Kidney (tissue), 14 donors: ENCODE results near the gene NDUFS2. TPM values are rescaled to one million over a fixed set of nuclear protein-coding genes. Genes with fewer than 3 reads are reported as not detected.

Source experiments
- DNase-seq, 5 donors: peaks; one replicate each; pipeline ENCODE4 v3.0.0-alpha.2; 2013 to 2020
- FAIRE-seq: peaks from 2 replicates; lab custom pipeline; 2012; peaks lifted over from hg19 to GRCh38; lab: Jason Lieb, UNC
- H3K27ac ChIP-seq, 2 donors: one replicate each; pipeline ENCODE4 v1.7.0; 2013; ENCODE audit warnings: low read depth in 2 of 2, low read length in 2 of 2, inconsistent platforms in 1 of 2
- H3K27me3 ChIP-seq: one replicate; pipeline ENCODE4 v1.7.1; 2013; ENCODE audit warnings: low read length, inconsistent platforms; ENCODE audit not compliant: control insufficient read depth, insufficient read depth
- H3K36me3 ChIP-seq, 3 donors: one replicate each; pipeline versions ENCODE4 v1.7.0 to v1.7.1; 2013; ENCODE audit warnings: low read length in 3 of 3, control low read depth in 1 of 3, inconsistent platforms in 1 of 3; ENCODE audit not compliant: insufficient read depth in 3 of 3, control insufficient read depth in 2 of 3
- H3K4me1 ChIP-seq, 3 donors: one replicate each; pipeline versions ENCODE4 v1.7.0 to v1.7.1; 2013; ENCODE audit warnings: low read length in 3 of 3, inconsistent platforms in 1 of 3, low read depth in 1 of 3; ENCODE audit not compliant: control insufficient read depth in 2 of 3, insufficient read depth in 2 of 3
- H3K4me3 ChIP-seq, 3 donors: one replicate each; pipeline versions ENCODE4 v1.7.0 to v1.8.1; 2013; ENCODE audit warnings: low read length in 3 of 3, control low read depth in 1 of 3, inconsistent platforms in 1 of 3
- H3K9ac ChIP-seq, 3 donors: one replicate each; pipeline versions ENCODE4 v1.7.0 to v1.7.1; 2013; ENCODE audit warnings: low read length in 3 of 3, control low read depth in 1 of 3, inconsistent platforms in 1 of 3
- H3K9me3 ChIP-seq, 3 donors: one replicate each; pipeline versions ENCODE4 v1.7.0 to v1.7.1; 2013; ENCODE audit warnings: low read length in 3 of 3, control low read depth in 1 of 3, inconsistent platforms in 1 of 3; ENCODE audit not compliant: control insufficient read depth in 2 of 3, insufficient read depth in 1 of 3
- intact Hi-C: fragments of 100-400 bp; cut with DNase I; formaldehyde crosslinking; loops from one replicate; pipeline ENCODE4 v1.11.1; 2022
- polyA plus RNA-seq: library from polyadenylated mRNA; stranded (reverse); fragments of 350-450 nt; fragmentation: Illumina TruSeq; extraction: RNeasy Lipid Tissue Mini Kit (QIAGEN cat#74804); gene quantifications from one replicate; pipeline ENCODE4 v1.2.3, GENCODE V29; 2014; ENCODE audit warnings: low read depth, low replicate concordance; ENCODE audit not compliant: insufficient read depth
- total RNA-seq: library from RNA; stranded (reverse); fragmentation: NEBNext Ultra II Directional; extraction: Animal tissue kit (Norgen Biotek cat#: 25700); gene quantifications from one replicate; pipeline ENCODE4 v1.2.1, GENCODE V29; 2021
- TF ChIP-seq, protein P1 (sequence below): IDR thresholded peaks from 3 replicates; pipeline ENCODE4 v1.5.1; 2012; ENCODE audit warnings: mild to moderate bottlenecking, moderate library complexity, borderline replicate concordance; ENCODE audit not compliant: insufficient read depth; ENCODE audit errors: extremely low read depth
- donor health status: control.
- donor health status: control.
- donor health status: control.
- donor health status: control.
- donor health status: control.
- donor health status: DM: yes; HTN: yes; CAD: no.
- donor health status: Normal renal cell carcinoma (clear cell type).

NDUFS2 gene
- total and polyA plus RNA-seq, 2 donors from 2014 or later: 92.7 to 197 TPM

DNA sequence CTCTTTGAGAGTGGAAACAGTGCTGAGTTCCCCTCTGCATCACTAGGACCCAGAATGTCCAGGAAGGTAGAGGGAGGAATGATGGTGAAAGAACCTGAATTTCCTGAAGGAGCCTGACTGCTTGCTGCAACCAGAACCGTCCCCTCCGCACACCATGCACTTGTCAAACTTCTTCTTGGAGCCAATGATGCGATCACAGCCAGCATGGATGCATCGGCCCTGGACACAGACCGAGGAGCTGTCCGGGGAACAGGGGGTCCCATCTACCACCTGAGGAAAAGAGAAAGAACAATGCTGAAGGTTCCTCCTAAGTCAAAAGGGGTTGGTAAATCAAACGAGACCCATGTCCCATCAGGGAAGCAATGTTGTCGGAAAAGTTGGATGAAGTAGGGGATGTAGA is 10.2 kb upstream of the NDUFS2 start:
- DNase-seq: peak in 1 of 5 donors; percentile 64
- H3K4me3 ChIP-seq: no peak overlapping the region
- H3K4me1 ChIP-seq: peaks cover 0 to 5% (median 1%) of the 10 kb centered on the region in 3 donors
- intact Hi-C loops: no loop called here
- no peaks in the 10 kb centered on the region for H3K27me3 ChIP-seq
- no peak for FAIRE-seq
- no peak overlapping the region for H3K9ac ChIP-seq
- no peak overlapping the region for H3K27ac ChIP-seq
- TF ChIP-seq, protein P1, sequence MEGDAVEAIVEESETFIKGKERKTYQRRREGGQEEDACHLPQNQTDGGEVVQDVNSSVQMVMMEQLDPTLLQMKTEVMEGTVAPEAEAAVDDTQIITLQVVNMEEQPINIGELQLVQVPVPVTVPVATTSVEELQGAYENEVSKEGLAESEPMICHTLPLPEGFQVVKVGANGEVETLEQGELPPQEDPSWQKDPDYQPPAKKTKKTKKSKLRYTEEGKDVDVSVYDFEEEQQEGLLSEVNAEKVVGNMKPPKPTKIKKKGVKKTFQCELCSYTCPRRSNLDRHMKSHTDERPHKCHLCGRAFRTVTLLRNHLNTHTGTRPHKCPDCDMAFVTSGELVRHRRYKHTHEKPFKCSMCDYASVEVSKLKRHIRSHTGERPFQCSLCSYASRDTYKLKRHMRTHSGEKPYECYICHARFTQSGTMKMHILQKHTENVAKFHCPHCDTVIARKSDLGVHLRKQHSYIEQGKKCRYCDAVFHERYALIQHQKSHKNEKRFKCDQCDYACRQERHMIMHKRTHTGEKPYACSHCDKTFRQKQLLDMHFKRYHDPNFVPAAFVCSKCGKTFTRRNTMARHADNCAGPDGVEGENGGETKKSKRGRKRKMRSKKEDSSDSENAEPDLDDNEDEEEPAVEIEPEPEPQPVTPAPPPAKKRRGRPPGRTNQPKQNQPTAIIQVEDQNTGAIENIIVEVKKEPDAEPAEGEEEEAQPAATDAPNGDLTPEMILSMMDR: no peak
- H3K9me3 ChIP-seq: no peaks in the 10 kb centered on the region
- H3K36me3 ChIP-seq: peaks cover 0 to 4% (median 0%) of the 10 kb centered on the region in 3 donors

DNA sequence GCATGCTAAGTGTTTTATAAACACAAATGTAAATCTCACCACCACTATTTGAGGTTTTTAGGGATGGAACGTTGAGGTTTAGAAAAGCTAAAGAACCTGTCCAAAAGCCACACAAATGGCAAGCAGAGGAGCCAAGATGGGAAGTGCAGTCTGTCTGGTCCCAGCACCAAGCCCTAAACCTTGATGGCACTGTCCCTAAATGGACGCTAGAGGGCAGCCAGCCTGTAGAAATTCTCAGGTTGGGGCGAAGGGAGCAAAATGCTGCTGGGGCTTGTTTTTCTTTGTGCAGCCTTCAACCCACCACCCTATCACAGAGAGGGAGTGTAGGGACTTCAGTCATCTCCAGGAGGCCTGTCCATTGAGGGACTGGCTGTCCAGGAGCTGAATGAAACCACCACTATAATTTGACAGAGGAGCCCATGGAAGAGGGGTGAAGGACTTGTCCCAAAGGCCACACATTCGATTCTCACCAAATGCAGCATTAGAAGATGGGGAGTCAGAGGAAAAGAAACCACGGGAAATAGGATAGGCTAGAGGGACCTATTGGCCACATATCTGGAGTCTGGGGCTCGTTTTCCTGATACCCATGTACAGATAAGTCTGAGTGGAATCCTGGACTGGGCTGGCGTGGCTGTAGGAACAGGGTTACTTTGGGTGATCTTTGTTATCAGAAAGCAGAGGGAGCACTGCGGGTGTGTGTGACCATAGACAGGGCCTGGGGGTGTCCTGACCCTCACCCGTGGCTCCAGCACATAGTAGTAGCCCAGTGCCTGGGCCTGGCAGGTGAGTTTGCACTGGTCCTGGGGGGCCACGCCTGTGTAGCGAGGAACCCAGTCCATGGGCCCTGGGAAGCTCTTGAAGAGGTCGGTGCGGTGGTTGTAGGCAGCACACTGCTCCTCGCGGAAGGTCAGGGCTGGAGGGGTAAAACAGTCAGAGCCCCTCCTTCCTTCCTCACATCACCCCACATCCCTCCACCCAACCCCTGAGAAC is 9.4 kb upstream of the NDUFS2 start:
- Histone ChIP-seq H3K27me3 (no peaks in the 10 kb centered on the region), H3K4me3 (no peak overlapping the region), H3K27ac (no peak overlapping the region), H3K9ac (no peak overlapping the region), H3K36me3 (peaks cover 0 to 4% (median 0%) of the 10 kb centered on the region in 3 donors), H3K4me1 (peaks cover 0 to 7% (median 5%) of the 10 kb centered on the region in 3 donors), H3K9me3 (no peaks in the 10 kb centered on the region)
- intact Hi-C loops: no loop called here
- FAIRE-seq (no peak), DNase-seq (peak; percentile 63 to 88 (median 66))
- TF ChIP-seq, protein P1: peak; percentile 88

DNA sequence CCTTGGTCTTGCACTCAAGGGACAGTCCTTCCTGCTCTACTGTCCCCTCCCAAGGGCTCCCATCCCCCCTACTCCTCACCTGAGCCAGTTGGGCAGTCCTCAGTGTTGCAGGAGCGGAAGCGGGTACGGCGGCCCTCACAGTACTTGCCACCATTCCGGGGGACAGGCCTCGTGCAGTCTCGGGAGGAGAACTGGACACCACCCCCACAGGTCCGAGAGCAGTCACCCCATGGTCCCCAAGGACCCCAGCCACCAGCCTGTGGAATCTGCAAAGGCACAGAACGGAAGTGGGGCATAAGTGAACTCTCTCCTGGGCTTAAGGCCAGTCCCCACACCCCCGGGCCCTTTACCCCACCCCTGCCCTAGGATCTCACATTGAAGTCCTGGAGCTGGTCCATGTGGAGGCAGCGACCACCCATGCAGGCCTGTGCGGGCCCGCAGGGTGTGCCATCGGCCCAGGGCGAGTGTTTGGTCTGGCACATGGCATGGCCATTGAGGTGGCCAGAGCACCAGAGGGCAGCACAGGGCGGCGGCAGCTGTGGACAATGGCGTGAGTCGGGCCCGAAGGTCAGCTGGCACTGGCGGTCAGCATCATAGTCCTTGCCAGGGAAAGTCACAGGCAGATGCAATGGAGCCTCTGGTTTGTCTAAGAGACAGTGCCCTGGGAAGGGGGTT is 8.5 kb upstream of the NDUFS2 start:
- H3K36me3 ChIP-seq: peaks cover 0 to 4% (median 0%) of the 10 kb centered on the region in 3 donors
- H3K4me1 ChIP-seq: peaks cover 0 to 14% (median 5%) of the 10 kb centered on the region in 3 donors
- TF ChIP-seq, protein P1: peak; percentile 33
- H3K4me3 ChIP-seq: no peak overlapping the region
- no peak overlapping the region for H3K27ac ChIP-seq
- DNase-seq (peak in 1 of 5 donors; percentile 68), FAIRE-seq (no peak)
- intact Hi-C loops: no loop called here
- no peaks in the 10 kb centered on the region for H3K27me3 ChIP-seq
- no peak overlapping the region for H3K9ac ChIP-seq
- no peaks in the 10 kb centered on the region for H3K9me3 ChIP-seq
